Measurements from ENCODE around the gene GPR84.
"Not testable (repeated sequence)": the region's sequence is repeated elsewhere in the genome, so short reads cannot be mapped to it uniquely, and the experiment has no call there.

The GPR84 gene

GRCh38 chr12:54356951-54357356, 7.3 kb downstream of the GPR84 start:
- no peak for DNase-seq (ENCODE audit: low read depth in 4 of 4, low spot score in 1 of 4)

GRCh38 chr12:54356228-54356627, 8.1 kb downstream of the GPR84 start:
- DNase-seq (ENCODE audit: low read depth in 4 of 4, low spot score in 1 of 4): no peak

GRCh38 chr12:54355104-54355815, 9.0 kb downstream of the GPR84 start:
- no peak for DNase-seq (ENCODE audit: low read depth in 4 of 4, low spot score in 1 of 4)

- not testable (repeated sequence) for DNase-seq (ENCODE audit: low read depth in 4 of 4, low spot score in 1 of 4)
Measured at GRCh38 chr12:54354271-54354670, 10.0 kb downstream of the GPR84 start.

GRCh38 chr12:54352891-54353874, 11.1 kb downstream of the GPR84 start:
- DNase-seq (ENCODE audit: low read depth in 4 of 4, low spot score in 1 of 4): no peak

- DNase-seq (ENCODE audit: low read depth in 4 of 4, low spot score in 1 of 4): no peak
Measured at GRCh38 chr12:54352022-54352531, 12.2 kb downstream of the GPR84 start.

- no peak for DNase-seq (ENCODE audit: low read depth in 4 of 4, low spot score in 1 of 4)
Measured at GRCh38 chr12:54351341-54351740, 12.9 kb downstream of the GPR84 start.

GRCh38 chr12:54350743-54351142, 13.5 kb downstream of the GPR84 start:
- DNase-seq (ENCODE audit: low read depth in 4 of 4, low spot score in 1 of 4): no peak

- DNase-seq (ENCODE audit: low read depth in 4 of 4, low spot score in 1 of 4): no peak
Measured at GRCh38 chr12:54349679-54350078, 14.6 kb downstream of the GPR84 start.

GRCh38 chr12:54349036-54349435, 15.2 kb downstream of the GPR84 start:
- DNase-seq (ENCODE audit: low read depth in 4 of 4, low spot score in 1 of 4): no peak

GRCh38 chr12:54341378-54342300, 22.6 kb downstream of the GPR84 start:
- DNase-seq (ENCODE audit: low read depth in 4 of 4, low spot score in 1 of 4): no peak

GRCh38 chr12:54340846-54341245, 23.4 kb downstream of the GPR84 start:
- DNase-seq (ENCODE audit: low read depth in 4 of 4, low spot score in 1 of 4): no peak

- no peak for DNase-seq (ENCODE audit: low read depth in 4 of 4, low spot score in 1 of 4)
Measured at GRCh38 chr12:54338698-54339296, 25.5 kb downstream of the GPR84 start.

GRCh38 chr12:54337854-54338650, 26.2 kb downstream of the GPR84 start:
- DNase-seq (ENCODE audit: low read depth in 4 of 4, low spot score in 1 of 4): no peak

- no peak for DNase-seq (ENCODE audit: low read depth in 4 of 4, low spot score in 1 of 4)
Measured at GRCh38 chr12:54337280-54337842, 26.9 kb downstream of the GPR84 start.

GRCh38 chr12:54333420-54334034, 30.8 kb downstream of the GPR84 start:
- no peak for DNase-seq (ENCODE audit: low read depth in 4 of 4, low spot score in 1 of 4)

- no peak for DNase-seq (ENCODE audit: low read depth in 4 of 4, low spot score in 1 of 4)
Measured at GRCh38 chr12:54331461-54331860, 32.8 kb downstream of the GPR84 start.

GRCh38 chr12:54330442-54330841, 33.8 kb downstream of the GPR84 start:
- no peak for DNase-seq (ENCODE audit: low read depth in 4 of 4, low spot score in 1 of 4)

- no peak for DNase-seq (ENCODE audit: low read depth in 4 of 4, low spot score in 1 of 4)
Measured at GRCh38 chr12:54329759-54330158, 34.5 kb downstream of the GPR84 start.

Measured in stimulated activated CD4-positive, alpha-beta T cell treated with anti-CD3 and anti-CD28 coated beads, Interleukin-1b, Interleukin-23, amount 100 ng/mL, for 24 hours (primary cell).